Measurements from ENCODE around the gene EDIL3.

GRCh38 chr5:84285641-84286637, 98.7 kb downstream of the EDIL3 start:
- TF ChIP-seq RAD21 (IDR thresholded peaks at IDR 0.05; ENCODE audit: low read depth): no peak
- TF ChIP-seq, protein P1, sequence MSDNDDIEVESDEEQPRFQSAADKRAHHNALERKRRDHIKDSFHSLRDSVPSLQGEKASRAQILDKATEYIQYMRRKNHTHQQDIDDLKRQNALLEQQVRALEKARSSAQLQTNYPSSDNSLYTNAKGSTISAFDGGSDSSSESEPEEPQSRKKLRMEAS (IDR thresholded peaks at IDR 0.05): no peak
- TF ChIP-seq POLR2A (IDR thresholded peaks at IDR 0.05; ENCODE audit: borderline replicate concordance, extremely low read depth, insufficient read depth, insufficient read length): no peak
- TF ChIP-seq CTCF (IDR thresholded peaks at IDR 0.05 in 2 of 3, conservative IDR thresholded peaks at IDR 0.05 in 1 of 3; ENCODE audit: borderline replicate concordance in 1 of 3, insufficient read depth in 1 of 3, low read depth in 2 of 3, low read length in 2 of 3): no peak
- no peak for TF ChIP-seq POLR2AphosphoS5 (IDR thresholded peaks at IDR 0.05; ENCODE audit: low read depth, low read length)

All from HCT116 (cell line).